Measurements from ENCODE around the gene SIK2.
"Not testable (repeated sequence)": the region's sequence is repeated elsewhere in the genome, so short reads cannot be mapped to it uniquely, and the experiment has no call there.

SIK2 gene

GRCh38 chr11:111748035-111748804 lies 146.0 kb downstream of the SIK2 start:
- DNase-seq: no peak

GRCh38 chr11:111749646-111750045 lies 147.4 kb downstream of the SIK2 start:
- no peak for DNase-seq

GRCh38 chr11:111756097-111756496 lies 153.8 kb downstream of the SIK2 start:
- no peak for DNase-seq

- DNase-seq: no peak
Measured at GRCh38 chr11:111759376-111759775, 157.1 kb downstream of the SIK2 start.

GRCh38 chr11:111759778-111760407 lies 157.6 kb downstream of the SIK2 start:
- DNase-seq: no peak

GRCh38 chr11:111761036-111761435 lies 158.8 kb downstream of the SIK2 start:
- DNase-seq: no peak

GRCh38 chr11:111762526-111762925 lies 160.3 kb downstream of the SIK2 start:
- DNase-seq: no peak

- DNase-seq: peak in 11 of 56 donors; percentile 5 to 34 (median 10)
Measured at GRCh38 chr11:111762981-111763643, 160.9 kb downstream of the SIK2 start.

- no peak for DNase-seq
Measured at GRCh38 chr11:111764621-111765020, 162.4 kb downstream of the SIK2 start.

- peak in 8 of 56 donors; percentile 33 to 74 (median 66) for DNase-seq
Measured at GRCh38 chr11:111765320-111765983, 163.2 kb downstream of the SIK2 start.

- DNase-seq: peak in 55 of 56 donors; percentile 23 to 92 (median 85)
Measured at GRCh38 chr11:111765984-111766833, 164.0 kb downstream of the SIK2 start, which contains the start of gene PPP2R1B. PPP2R1B (minus strand) TSS chr11:111766389; CDS start chr11:111766361, 28 bp downstream.

- no peak for DNase-seq
Measured at GRCh38 chr11:111766834-111767142, 164.5 kb downstream of the SIK2 start.

- DNase-seq: peak in 6 of 56 donors; percentile 16 to 45 (median 22)
Measured at GRCh38 chr11:111770581-111771134, 168.4 kb downstream of the SIK2 start.

GRCh38 chr11:111771205-111771604 lies 169.0 kb downstream of the SIK2 start:
- not testable (repeated sequence) for DNase-seq

GRCh38 chr11:111772535-111772934 lies 170.3 kb downstream of the SIK2 start:
- no peak for DNase-seq

GRCh38 chr11:111774955-111775710 lies 172.9 kb downstream of the SIK2 start:
- DNase-seq: no peak

GRCh38 chr11:111776398-111777093 lies 174.3 kb downstream of the SIK2 start:
- no peak for DNase-seq

- DNase-seq: peak in 18 of 56 donors; percentile 2 to 69 (median 21)
Measured at GRCh38 chr11:111777094-111778046, 175.1 kb downstream of the SIK2 start.
